SU-DHL-6 (cell line): ENCODE results near the gene MPPED2.

Source experiments
- CTCF ChIP-seq: fragments of 200-600 bp; sonication (generic); IDR thresholded peaks from one replicate; pipeline ENCODE4 v1.5.1; 2017; ENCODE audit warnings: antibody characterized with exemption, mild to moderate bottlenecking, low read length, moderate library complexity; ENCODE audit not compliant: insufficient read depth, poor library complexity, severe bottlenecking
- EZH2phosphoT487 ChIP-seq: fragments of 200-600 bp; sonication (generic), shearing (Covaris generic); conservative IDR thresholded peaks from 2 replicates; pipeline ENCODE4 v1.6.1; 2018; ENCODE audit warnings: mild to moderate bottlenecking, antibody characterized with exemption, low read length, moderate library complexity, mixed read lengths

GRCh38 chr11:30452842-30453241 lies 133.3 kb downstream of the MPPED2 start:
- TF ChIP-seq CTCF, result no peak
- TF ChIP-seq EZH2phosphoT487, result no peak
